NT2/D1 (cell line): ENCODE data around the gene CTSL.
"Not testable (repeated sequence)": the region's sequence is repeated elsewhere in the genome, so short reads cannot be mapped to it uniquely, and the experiment has no call there.

Experiments
- DNase-seq: peaks from one replicate; pipeline ENCODE4 v3.0.0-alpha.2; 2011; ENCODE audit warnings: low read depth, low spot score
- H3K27me3 ChIP-seq: 2 replicates; pipeline ENCODE4 v1.6.0; 2011; ENCODE audit warnings: mild to moderate bottlenecking; ENCODE audit not compliant: insufficient read length, insufficient read depth
- H3K36me3 ChIP-seq: 2 replicates; pipeline ENCODE4 v1.6.1; 2011; ENCODE audit warnings: mild to moderate bottlenecking, low read length, mixed read lengths; ENCODE audit not compliant: insufficient read depth, insufficient read length
- H3K4me1 ChIP-seq: 2 replicates; pipeline ENCODE4 v1.5.1; 2011; ENCODE audit not compliant: insufficient read depth, insufficient read length
- H3K4me3 ChIP-seq: 2 replicates; pipeline ENCODE4 v1.5.1; 2011; ENCODE audit warnings: low read depth; ENCODE audit not compliant: insufficient read length
- H3K9ac ChIP-seq: 2 replicates; pipeline ENCODE4 v1.6.0; 2011; ENCODE audit warnings: low read depth; ENCODE audit not compliant: insufficient read length
- H3K9me3 ChIP-seq: 2 replicates; pipeline ENCODE4 v1.5.1; 2011; ENCODE audit warnings: mild to moderate bottlenecking, low read length; ENCODE audit not compliant: insufficient read depth
- SUZ12 ChIP-seq: IDR thresholded peaks from 2 replicates; pipeline ENCODE4 v1.6.1; 2011; ENCODE audit not compliant: insufficient read length, insufficient read depth; ENCODE audit errors: extremely low read depth
- YY1 ChIP-seq: IDR thresholded peaks from 2 replicates; pipeline ENCODE4 v1.6.1; 2011; ENCODE audit not compliant: insufficient read length, insufficient read depth
- ZNF274 ChIP-seq: IDR thresholded peaks from 2 replicates; pipeline ENCODE4 v1.6.1; 2011; ENCODE audit warnings: mild to moderate bottlenecking, low read depth, low read length

CTSL gene

GRCh38 chr9:87751423-87751822 lies 25.5 kb downstream of the CTSL start:
- no peak for DNase-seq
- Histone ChIP-seq H3K27me3 (no peaks in the 10 kb centered on the region), H3K4me3 (no peak overlapping the region), H3K36me3 (no peaks in the 10 kb centered on the region), H3K4me1 (no peaks in the 10 kb centered on the region), H3K9me3 (peaks cover 14% of the 10 kb centered on the region), H3K9ac (no peak overlapping the region)
- TF ChIP-seq ZNF274, result no peak
- TF ChIP-seq SUZ12, result no peak
- TF ChIP-seq YY1, result no peak

- no peaks in the 10 kb centered on the region for H3K4me1 ChIP-seq
- no peak overlapping the region for H3K9ac ChIP-seq
- TF ChIP-seq ZNF274, result no peak
- no peak for TF ChIP-seq SUZ12
- no peak for TF ChIP-seq YY1
- H3K36me3 ChIP-seq, result no peaks in the 10 kb centered on the region
- peaks cover 14% of the 10 kb centered on the region for H3K9me3 ChIP-seq
- DNase-seq, result no peak
- H3K27me3 ChIP-seq, result no peaks in the 10 kb centered on the region
- H3K4me3 ChIP-seq, result no peak overlapping the region
Observed at GRCh38 chr9:87751868-87752267, 25.9 kb downstream of the CTSL start.

- no peaks in the 10 kb centered on the region for H3K36me3 ChIP-seq
- no peak overlapping the region for H3K9ac ChIP-seq
- no peaks in the 10 kb centered on the region for H3K27me3 ChIP-seq
- no peak overlapping the region for H3K4me3 ChIP-seq
- no peaks in the 10 kb centered on the region for H3K4me1 ChIP-seq
- no peak for DNase-seq
- no peak for TF ChIP-seq YY1
- TF ChIP-seq SUZ12, result no peak
- no peak for TF ChIP-seq ZNF274
- peaks cover 14% of the 10 kb centered on the region for H3K9me3 ChIP-seq
Observed at GRCh38 chr9:87753313-87753712, 27.4 kb downstream of the CTSL start.

- H3K27me3 ChIP-seq, H3K4me3 ChIP-seq, H3K36me3 ChIP-seq, DNase-seq, H3K9me3 ChIP-seq, H3K9ac ChIP-seq, H3K4me1 ChIP-seq: not testable (repeated sequence)
Observed at GRCh38 chr9:87758330-87758729, 32.4 kb downstream of the CTSL start.

GRCh38 chr9:87759980-87760379 lies 34.1 kb downstream of the CTSL start:
- not testable (repeated sequence) for H3K4me3 ChIP-seq, H3K9ac ChIP-seq, DNase-seq, H3K27me3 ChIP-seq, H3K36me3 ChIP-seq, H3K4me1 ChIP-seq, H3K9me3 ChIP-seq

- Histone ChIP-seq H3K9me3 (no peaks in the 10 kb centered on the region), H3K9ac (no peak overlapping the region), H3K36me3 (no peaks in the 10 kb centered on the region), H3K4me1 (no peaks in the 10 kb centered on the region), H3K27me3 (no peaks in the 10 kb centered on the region), H3K4me3 (no peak overlapping the region)
- TF ChIP-seq ZNF274 (no peak), YY1 (no peak), SUZ12 (no peak)
- DNase-seq, result no peak
Observed at GRCh38 chr9:87760529-87760928, 34.6 kb downstream of the CTSL start.

GRCh38 chr9:87763286-87763685 lies 37.4 kb downstream of the CTSL start:
- H3K36me3 ChIP-seq, result no peaks in the 10 kb centered on the region
- TF ChIP-seq ZNF274, result no peak
- no peaks in the 10 kb centered on the region for H3K4me1 ChIP-seq
- H3K4me3 ChIP-seq, result no peak overlapping the region
- no peak overlapping the region for H3K9ac ChIP-seq
- H3K9me3 ChIP-seq, result no peaks in the 10 kb centered on the region
- no peaks in the 10 kb centered on the region for H3K27me3 ChIP-seq
- no peak for DNase-seq

GRCh38 chr9:87765521-87765920 lies 39.6 kb downstream of the CTSL start:
- no peaks in the 10 kb centered on the region for H3K27me3 ChIP-seq
- TF ChIP-seq YY1 (no peak), SUZ12 (no peak), ZNF274 (no peak)

GRCh38 chr9:87766697-87767096 lies 40.8 kb downstream of the CTSL start:
- no peaks in the 10 kb centered on the region for H3K36me3 ChIP-seq
- no peaks in the 10 kb centered on the region for H3K4me1 ChIP-seq
- H3K9me3 ChIP-seq, result no peaks in the 10 kb centered on the region
- TF ChIP-seq YY1 (no peak), SUZ12 (no peak), ZNF274 (no peak)
- no peak for DNase-seq
- H3K4me3 ChIP-seq, result no peak overlapping the region
- H3K27me3 ChIP-seq, result no peaks in the 10 kb centered on the region
- H3K9ac ChIP-seq, result no peak overlapping the region

More at GRCh38 chr9:87765521-87765920, 39.6 kb downstream of the CTSL start:
- Histone ChIP-seq H3K4me3 (no peak overlapping the region), H3K9ac (no peak overlapping the region), H3K9me3 (no peaks in the 10 kb centered on the region), H3K36me3 (no peaks in the 10 kb centered on the region), H3K4me1 (no peaks in the 10 kb centered on the region)
- no peak for DNase-seq
